A549 treated with Hydrocortisone at 1 μM for 4 hours (cell line): Measurements from ENCODE around the gene FXYD3. TPM values are rescaled to one million over a fixed set of nuclear protein-coding genes. Genes with fewer than 3 reads are reported as not detected.

ENCODE experiments used
- total RNA-seq: library from RNA; stranded (reverse); fragments of 200-300 nt; extraction: Qiagen RNA extraction; gene quantifications from 5 replicates; pipeline ENCODE4 v1.2.3, GENCODE V29; 2022

FXYD3 gene, protein sequence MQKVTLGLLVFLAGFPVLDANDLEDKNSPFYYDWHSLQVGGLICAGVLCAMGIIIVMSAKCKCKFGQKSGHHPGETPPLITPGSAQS
- 0.18 to 0.71 TPM (median 0.32 TPM) in 5 replicates for total RNA-seq

DNA sequence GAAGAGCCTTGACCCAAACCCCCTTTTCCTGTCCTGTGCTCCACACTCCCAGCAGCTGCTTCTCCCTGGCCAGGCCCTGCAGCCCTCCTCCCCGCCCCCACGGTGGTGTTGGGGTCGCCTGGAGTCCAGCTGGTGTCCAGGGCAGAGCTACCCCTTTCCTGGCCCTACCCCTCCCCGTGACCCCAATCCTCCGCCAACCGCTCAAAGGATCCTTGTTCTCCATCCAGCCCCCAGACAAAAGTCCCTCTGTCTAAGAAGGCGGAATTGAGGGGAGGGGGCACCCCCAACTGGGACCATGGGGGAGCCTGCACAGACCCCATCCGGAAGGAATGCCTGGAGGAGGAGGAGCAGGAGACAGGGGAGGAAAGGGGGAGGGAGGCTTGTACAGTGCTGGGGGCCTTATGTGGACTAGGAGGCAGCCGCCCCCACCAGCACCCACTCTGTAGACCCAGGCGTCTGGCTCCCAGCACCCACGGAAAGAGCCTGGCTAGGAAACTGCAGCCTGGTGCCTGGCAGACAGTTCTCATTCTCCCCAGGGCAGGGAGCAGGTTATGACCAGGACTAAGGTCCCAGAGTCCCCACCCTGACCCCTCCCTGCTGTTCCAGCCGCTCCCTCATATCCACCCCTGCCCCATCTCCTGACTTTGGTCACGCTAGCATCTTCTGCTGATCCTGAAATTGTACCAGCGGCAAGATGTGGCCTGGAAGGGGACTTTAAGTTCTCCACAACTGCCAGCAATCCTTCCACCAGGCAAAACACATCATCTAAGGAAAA, at the start of gene FXYD3:
TSS of gene FXYD3 (plus strand) at position 647 of the 775 bp plus-strand sequence. CDS start 3,554 bp downstream, outside the sequence.

DNA sequence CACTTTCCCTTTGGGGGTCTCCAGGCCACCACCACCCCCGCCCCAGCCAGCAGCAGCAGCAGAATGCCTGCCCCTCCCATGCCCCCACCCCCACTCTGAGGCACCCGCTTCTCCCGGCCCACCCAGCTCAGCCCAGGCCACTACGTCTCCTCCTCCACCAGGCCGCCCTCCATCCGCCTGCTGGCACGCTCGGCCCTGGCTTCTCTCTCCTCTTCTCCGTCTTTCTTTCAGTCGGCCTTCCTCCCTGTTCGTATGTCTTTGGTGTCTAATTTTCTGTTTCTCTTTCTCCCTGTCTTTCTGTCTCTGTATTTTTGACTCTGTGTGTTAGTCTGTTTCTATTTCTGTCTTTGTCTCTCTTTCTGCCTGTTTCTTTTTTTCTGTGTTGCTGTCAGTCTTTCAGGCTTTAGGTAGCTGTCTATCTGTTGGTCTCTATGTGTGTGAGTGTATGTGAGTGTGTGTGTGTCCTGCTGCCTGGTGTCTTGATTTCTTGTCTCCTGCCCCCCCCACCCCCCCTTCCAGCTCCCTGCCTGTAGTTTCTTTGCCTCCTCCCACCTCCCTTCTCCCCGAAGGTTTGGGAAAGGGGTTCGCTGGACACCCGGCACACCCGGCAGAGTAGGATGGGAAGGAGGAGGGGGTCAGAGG, 19.1 kb downstream of the FXYD3 start, which contains the start of gene LGI4:
TSS of gene LGI4 (minus strand) at position 459 of the 642 bp plus-strand sequence. CDS start at position 80, 379 bp downstream.

DNA sequence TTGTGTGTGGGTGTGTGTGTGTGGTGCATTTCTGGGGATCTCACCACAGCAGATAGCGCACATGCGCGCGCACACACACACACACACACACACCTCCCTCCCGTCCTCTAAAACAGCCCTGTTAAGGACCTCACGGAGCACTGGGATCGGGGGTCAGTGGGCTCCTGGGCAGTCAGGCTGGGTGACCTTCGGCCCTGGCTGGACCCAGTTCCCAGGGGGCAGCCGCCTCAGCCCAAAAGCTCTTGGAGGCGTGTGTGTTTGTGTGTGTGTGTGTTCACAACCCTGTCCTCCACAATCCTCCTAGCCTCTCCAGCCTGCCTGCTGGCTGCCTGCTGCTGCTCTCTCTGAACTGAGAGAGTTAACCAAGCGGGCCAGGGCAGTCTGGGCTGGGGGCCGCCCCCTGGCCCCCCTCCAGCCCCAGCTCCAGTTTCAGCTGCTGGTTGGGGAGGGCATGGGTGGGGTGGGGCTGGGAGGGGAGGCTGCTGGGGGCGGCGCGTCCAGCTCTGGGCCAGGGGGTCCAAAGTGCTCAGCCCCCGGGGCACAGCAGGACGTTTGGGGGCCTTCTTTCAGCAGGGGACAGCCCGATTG, 22.8 kb downstream of the FXYD3 start, which contains the start of gene FXYD1:
TSS of gene FXYD1 (plus strand) at position 520 of the 588 bp plus-strand sequence. CDS start 1,256 bp downstream, outside the sequence.

DNA sequence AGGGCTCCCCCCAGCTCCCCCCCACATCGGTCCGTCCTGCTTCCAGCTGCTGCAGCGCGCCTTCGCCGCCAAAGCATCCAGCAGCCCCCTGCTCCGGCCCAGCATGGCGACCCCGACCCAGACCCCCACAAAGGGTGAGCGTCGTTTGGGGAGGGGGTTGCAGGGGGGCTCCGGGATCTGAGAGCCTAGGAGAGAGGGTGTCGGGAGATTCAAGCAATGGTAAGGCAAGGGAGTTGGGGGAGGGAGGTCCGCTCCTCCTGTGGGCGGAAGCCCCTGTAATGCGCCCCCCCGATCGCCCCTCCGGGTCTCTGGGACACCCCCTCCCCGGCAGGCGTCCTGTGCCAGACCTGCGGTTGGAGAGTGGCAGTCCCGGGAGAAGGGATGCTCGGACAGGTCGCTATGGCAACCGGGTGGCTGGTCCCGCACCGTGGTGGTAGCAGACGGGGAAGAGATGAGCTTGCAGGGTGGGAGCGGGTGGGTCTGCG, 27.6 kb downstream of the FXYD3 start, which contains the start of gene FXYD7:
TSS of gene FXYD7 (plus strand) at position 25 of the 485 bp plus-strand sequence. CDS start at position 104, 79 bp downstream.

DNA sequence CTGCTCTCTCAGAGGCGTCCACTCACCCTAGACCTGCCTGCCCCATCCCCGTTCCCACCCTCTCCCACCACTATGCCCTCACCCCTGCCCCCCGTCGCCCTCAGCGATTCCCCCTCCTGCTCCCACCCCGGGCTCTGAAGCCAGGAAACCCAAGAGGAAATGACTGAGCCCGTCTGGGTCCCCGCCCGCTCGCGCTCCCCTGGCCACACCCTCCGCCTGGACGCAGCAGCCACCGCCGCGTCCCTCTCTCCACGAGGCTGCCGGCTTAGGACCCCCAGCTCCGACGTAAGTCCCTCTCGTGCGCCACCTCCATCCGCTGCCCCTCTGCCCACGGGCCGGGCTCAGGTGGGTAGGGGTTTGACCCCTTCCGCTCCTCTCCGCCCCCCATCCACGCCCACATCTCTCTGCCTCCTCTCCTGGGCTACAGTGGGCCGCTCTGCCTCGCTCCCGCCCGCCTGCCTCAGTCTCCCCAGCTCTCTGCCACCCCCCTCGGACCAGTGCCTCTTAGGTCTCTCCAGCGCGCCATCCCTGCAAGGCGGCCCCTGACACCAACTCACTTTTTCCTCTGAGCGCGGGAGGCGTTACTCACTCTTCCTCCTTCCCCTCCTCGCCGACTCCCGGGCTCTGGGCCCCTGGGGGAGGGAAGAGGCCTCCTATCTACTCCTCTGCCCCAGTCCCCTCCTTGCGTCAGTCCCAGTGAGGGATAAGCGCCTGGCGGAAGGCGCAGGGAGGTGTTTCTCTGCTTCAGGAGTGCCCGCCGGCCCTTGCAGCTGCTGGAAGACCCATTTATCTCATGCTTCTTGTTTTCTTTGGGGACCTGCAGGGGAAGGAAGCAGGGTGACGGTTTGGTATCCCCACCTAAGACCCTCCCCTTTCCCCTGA, 39.1 kb downstream of the FXYD3 start, which contains the start of gene FXYD5:
TSS of gene FXYD5 (plus strand) at position 211 of the 882 bp plus-strand sequence. CDS start 816 bp downstream, outside the sequence.

Other genes with a start within 250 kb of the FXYD3 start
- gene ZNF30, start 188.9 kb upstream of the FXYD3 start, total RNA-seq = 4.7 to 6.8 TPM (median 4.9 TPM) in 5 replicates
- gene ZNF792, start 151.6 kb upstream of the FXYD3 start, total RNA-seq = 1.4 to 2.0 TPM (median 1.6 TPM) in 5 replicates
- gene GRAMD1A, start 115.5 kb upstream of the FXYD3 start, total RNA-seq = 142 to 158 TPM (median 147 TPM) in 5 replicates
- 12.9 to 20.2 TPM (median 18.8 TPM) in 5 replicates for gene SCN1B, start 85.4 kb upstream of the FXYD3 start, total RNA-seq
- gene HPN, start 74.1 kb upstream of the FXYD3 start, total RNA-seq = 0.06 to 0.20 TPM (median 0.20 TPM) in 3 of 5 replicates, not detected in the others
- gene LGI4, start 19.2 kb downstream of the FXYD3 start, total RNA-seq = 0.21 to 0.42 TPM (median 0.26 TPM) in 5 replicates
- 0.32 to 0.59 TPM (median 0.33 TPM) in 3 of 5 replicates, not detected in the others for gene FXYD1, start 23.0 kb downstream of the FXYD3 start, total RNA-seq
- 0.17 to 0.44 TPM (median 0.25 TPM) in 5 replicates for gene FXYD7, start 27.4 kb downstream of the FXYD3 start, total RNA-seq
- 175 to 215 TPM (median 202 TPM) in 5 replicates for gene FXYD5, start 38.9 kb downstream of the FXYD3 start, total RNA-seq
- not detected in 5 replicates for gene FAM187B, start 112.9 kb downstream of the FXYD3 start, total RNA-seq
- 6.8 to 12.1 TPM (median 10.2 TPM) in 5 replicates for gene LSR, start 133.2 kb downstream of the FXYD3 start, total RNA-seq
- gene USF2, start 153.1 kb downstream of the FXYD3 start, total RNA-seq = 120 to 158 TPM (median 149 TPM) in 5 replicates
- 0.02 to 0.22 TPM (median 0.12 TPM) in 3 of 5 replicates, not detected in the others for gene HAMP, start 166.7 kb downstream of the FXYD3 start, total RNA-seq
- gene MAG, start 176.3 kb downstream of the FXYD3 start, total RNA-seq = not detected in 5 replicates
- 0.68 to 1.2 TPM (median 0.95 TPM) in 5 replicates for gene CD22, start 213.4 kb downstream of the FXYD3 start, total RNA-seq
- 0.07 TPM in 2 of 5 replicates, not detected in the others for gene FFAR1, start 232.1 kb downstream of the FXYD3 start, total RNA-seq
- gene FFAR3, start 242.6 kb downstream of the FXYD3 start, total RNA-seq = 0.09 TPM in 2 of 5 replicates, not detected in the others